Heart left ventricle (tissue), 13 donors: ENCODE measurements around the gene DCAF17.

Experiments
- CTCF ChIP-seq, 12 donors: fragments of 200-600 bp; sonication (generic) in 4 of 12; IDR thresholded peaks; one replicate each; pipeline versions ENCODE4 v1.5.0 to v1.8.0; 2018 to 2022; ENCODE audit warnings: antibody characterized with exemption in 12 of 12, mild to moderate bottlenecking in 5 of 12
- POLR2A ChIP-seq, 2 donors: fragments of 450-650 bp; IDR thresholded peaks; one replicate each; pipeline ENCODE4 v1.6.1; 2017; ENCODE audit warnings: antibody characterized with exemption in 2 of 2, mild to moderate bottlenecking in 2 of 2, moderate library complexity in 2 of 2
- donor health status: ischemic (EF 13 %, LVEDD 7.1; RV severe dilation, severe dysfunction).
- donor health status: DM: no; HTN: yes; CAD: no.
- donor health status: DM: no; HTN: no; CAD: no.
- donor health status: ischemic (EF 25% LVEDD 6.9; RV normal size, moderate dysfunction).
- donor health status: ischemic (EF 25% LVEDD 5.7; RV mildly dilated, moderate dysfunction).
- donor health status: ischemic (EF 35%, LVEDD 5.7; RV mildly dilated, moderate dysfunction).
- donor health status: nonischemic (EF 11% LVEDD 7.7; RV severe dilation, severe dysfunction).
- donor health status: DM: yes; HTN: yes; CAD: no.
- donor health status: PGD.
- donor health status: ischemic (EF 29% LVEDD 5.4; RV normal size, mild dysfunction).
- donor health status: nonischemic (EF 23%, LVEDD 6.1; RV moderate dilation, normal function).

DNA sequence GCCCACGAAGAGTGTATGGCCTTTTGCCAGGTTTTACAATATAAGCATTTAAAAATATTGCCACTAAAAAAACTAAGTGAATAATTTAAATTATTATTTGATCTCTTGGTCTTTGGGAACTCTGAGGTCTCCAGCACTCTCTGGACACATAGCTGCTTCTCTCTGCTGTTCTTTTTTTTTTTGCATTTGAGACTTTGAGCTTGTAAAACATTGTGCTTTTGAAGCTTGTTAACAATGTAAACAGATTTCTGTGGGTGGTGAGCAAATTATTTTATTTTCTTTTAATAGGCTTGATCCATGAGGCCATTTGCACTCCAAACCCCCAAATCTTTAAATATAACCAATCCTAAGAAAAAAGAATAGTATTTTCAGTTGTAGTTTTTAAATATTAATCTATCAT is 42.0 kb downstream of the DCAF17 start:
- TF ChIP-seq CTCF (IDR thresholded peaks at IDR 0.05): no peak
- TF ChIP-seq POLR2A (IDR thresholded peaks at IDR 0.05): no peak
